HepG2 (cell line): ENCODE data around the gene CNGA2. TPM values are rescaled to one million over a fixed set of nuclear protein-coding genes. Genes with fewer than 3 reads are reported as not detected.

Source experiments
- ATAC-seq: fragments of 200-7000 bp; cut with Tn5 transposase; 3 replicates; pipeline ENCODE4 v1.9.1; 2020; ENCODE audit warnings: mild to moderate bottlenecking, moderate library complexity
- BruUV-seq: library from RNA; stranded (reverse); fragments of 400-500 nt; replicated peaks from 2 replicates; lab custom pipeline; 2021; lab: Mats Ljungman, UMichigan
- CTCF ChIA-PET: fragments of 300-600 bp; formaldehyde crosslinking; extraction: SDS; loops from one replicate; lab custom pipeline; 2021; ENCODE audit warnings: low total read pairs, inconsistent platforms, low intra/inter-chr PET ratio; lab: Yijun Ruan, JAX
- POLR2A ChIA-PET: fragments of 350-600 bp; sonication (Branson Sonifier 250); formaldehyde crosslinking; loops from one replicate; lab custom pipeline; 2020; ENCODE audit warnings: antibody characterized with exemption, inconsistent platforms; lab: Yijun Ruan, JAX
- DNase-seq: peaks from one replicate; pipeline ENCODE4 v3.0.0-alpha.2; 2015; ENCODE audit warnings: low spot score
- FAIRE-seq: peaks from 3 replicates; lab custom pipeline; 2011; peaks lifted over from hg19 to GRCh38; lab: Jason Lieb, UNC
- H2AFZ ChIP-seq: one replicate; pipeline ENCODE4 v1.6.1; 2011; ENCODE audit warnings: low read length, inconsistent platforms
- H3K27ac ChIP-seq: fragments of 300-600 bp; 3 replicates; pipeline ENCODE4 v1.8.0; 2011; ENCODE audit warnings: mixed run types, mild to moderate bottlenecking, mixed read lengths, low read length, inconsistent platforms; ENCODE audit not compliant: insufficient read depth; ENCODE audit errors: extremely low read length
- H3K27me3 ChIP-seq, 2 experiments: fragments of 200-600 bp in 1 of 2; 2 replicates in 1 of 2; 3 replicates in 1 of 2; pipeline versions ENCODE4 v1.6.0 to v1.8.0; 2011; ENCODE audit warnings: low read length in 2 of 2, mild to moderate bottlenecking in 2 of 2, moderate library complexity in 2 of 2, inconsistent platforms in 1 of 2; ENCODE audit not compliant: insufficient read depth in 2 of 2, control insufficient read depth in 1 of 2
- H3K36me3 ChIP-seq, 2 experiments: fragments of 200-600 bp in 1 of 2; replicated peaks in 1 of 2; 2 replicates in 1 of 2; 3 replicates in 1 of 2; pipeline versions ENCODE4 v1.5.1 to v1.8.0; 2011; ENCODE audit warnings: low read length in 2 of 2, inconsistent platforms in 1 of 2; ENCODE audit not compliant: insufficient read depth in 2 of 2, control insufficient read depth in 1 of 2
- H3K4me1 ChIP-seq: 2 replicates; pipeline ENCODE4 v1.5.1; 2012; ENCODE audit warnings: low read length, inconsistent platforms; ENCODE audit not compliant: insufficient read depth
- H3K4me2 ChIP-seq: 2 replicates; pipeline ENCODE4 v1.6.0; 2011; ENCODE audit warnings: low read depth, low read length, inconsistent platforms
- H3K4me3 ChIP-seq, 3 experiments: fragments of 200-600 bp in 1 of 3; sonication (generic), shearing (Covaris generic) in 1 of 3; replicated peaks in 1 of 3; 2 replicates each; pipeline ENCODE4 v1.5.1; 2011 to 2016; ENCODE audit warnings: low read length in 3 of 3, inconsistent platforms in 2 of 3, low read depth in 2 of 3, mild to moderate bottlenecking in 2 of 3, control low read depth in 1 of 3, mixed read lengths in 1 of 3; ENCODE audit not compliant: insufficient read depth in 1 of 3
- H3K79me2 ChIP-seq: one replicate; pipeline ENCODE4 v1.6.1; 2011; ENCODE audit warnings: low read length, inconsistent platforms; ENCODE audit not compliant: insufficient read depth
- H3K9ac ChIP-seq: 2 replicates; pipeline ENCODE4 v1.6.0; 2011; ENCODE audit warnings: mild to moderate bottlenecking, low read depth, low read length, inconsistent platforms; ENCODE audit not compliant: insufficient read depth
- H3K9me3 ChIP-seq: 2 replicates; pipeline ENCODE4 v1.5.1; 2012; ENCODE audit warnings: mild to moderate bottlenecking, low read length
- H4K20me1 ChIP-seq: 2 replicates; pipeline ENCODE4 v1.6.0; 2011; ENCODE audit warnings: inconsistent platforms, mild to moderate bottlenecking, low read length, moderate library complexity; ENCODE audit not compliant: insufficient read depth
- HOXD1 ChIP-seq: sonication (generic); formaldehyde crosslinking; IDR thresholded peaks from 2 replicates; pipeline ENCODE4 v1.5.0; 2020; ENCODE audit warnings: missing genetic modification reagents
- RARA ChIP-seq: IDR thresholded peaks from 2 replicates; pipeline ENCODE4 v1.6.1; 2016; ENCODE audit warnings: missing genetic modification reagents, missing compliant biosample characterization
- TEAD2 ChIP-seq: sonication (generic); formaldehyde crosslinking; IDR thresholded peaks from 2 replicates; pipeline ENCODE4 v1.9.0; 2021; ENCODE audit warnings: missing genetic modification reagents
- U2AF1 ChIP-seq: fragments of 200-400 bp; formaldehyde crosslinking; optimal IDR thresholded peaks from 2 replicates; pipeline ENCODE3; 2017; ENCODE audit warnings: mild to moderate bottlenecking, low read depth, low read length
- ZNF451 ChIP-seq: sonication (generic); formaldehyde crosslinking; IDR thresholded peaks from 2 replicates; pipeline ENCODE4 v1.5.0; 2020; ENCODE audit warnings: mild to moderate bottlenecking, missing genetic modification reagents
- WGBS: methylation state at CpG from one replicate; pipeline ENCODE4 v1.1.6; 2017; ENCODE audit warnings: low lambda C conversion rate; 5-methylcytosine and 5-hydroxymethylcytosine counted together
- in situ Hi-C: cut with HindIII; loops from 2 replicates; pipeline ENCODE4 v1.10.0; 2017; ENCODE audit warnings: low pct_unique_long_range_greater_than_20kb; ENCODE audit not compliant: extremely low pct_ligation_motif_present
- intact Hi-C: fragments of 100-400 bp; cut with micrococcal nuclease; formaldehyde crosslinking; loops from one replicate; pipeline ENCODE4 v1.10.0; 2022; ENCODE audit not compliant: unreplicated experiment
- polyA plus RNA-seq, 8 experiments: library from polyadenylated mRNA; depleted of rRNA in 3 of 8; stranded (reverse) in 7 of 8; unstranded in 1 of 8; fragments of >200 nt; fragmentation: Illumina TruSeq in 4 of 8; extraction: Trizol in 4 of 8; gene quantifications; 2 replicates each; pipeline versions ENCODE4 v1.2.1 to v1.2.3, GENCODE V29; 2011 to 2016; ENCODE audit warnings: low read depth in 4 of 8, missing spikeins in 1 of 8, mixed read lengths in 1 of 8; ENCODE audit not compliant: insufficient read depth in 1 of 8
- total RNA-seq, 5 experiments: library from RNA; depleted of rRNA; stranded (reverse); fragments of >200 nt; fragmentation: Illumina TruSeq; extraction: Trizol; gene quantifications; 2 replicates each; pipeline ENCODE4 v1.2.3, GENCODE V29; 2016; ENCODE audit warnings: low read depth in 1 of 5
- TF ChIP-seq, protein P1 (sequence below): sonication (generic); formaldehyde crosslinking; IDR thresholded peaks from 2 replicates; pipeline ENCODE4 v1.5.1; 2020; ENCODE audit warnings: mild to moderate bottlenecking, missing genetic modification reagents, borderline replicate concordance
- TF ChIP-seq, protein P2 (sequence below): sonication (generic); formaldehyde crosslinking; IDR thresholded peaks from 2 replicates; pipeline ENCODE4 v1.4.0; 2020; ENCODE audit warnings: missing genetic modification reagents
- TF ChIP-seq, protein P3 (sequence below): sonication (generic); formaldehyde crosslinking; IDR thresholded peaks from 2 replicates; pipeline ENCODE4 v1.8.1; 2022; ENCODE audit warnings: mild to moderate bottlenecking, missing genetic modification reagents

Gene CNGA2
- total and polyA plus RNA-seq, 2 of the 13 experiments (the other 11 are each of a cell fraction or from before 2014, with no cell fraction given), result not detected

DNA sequence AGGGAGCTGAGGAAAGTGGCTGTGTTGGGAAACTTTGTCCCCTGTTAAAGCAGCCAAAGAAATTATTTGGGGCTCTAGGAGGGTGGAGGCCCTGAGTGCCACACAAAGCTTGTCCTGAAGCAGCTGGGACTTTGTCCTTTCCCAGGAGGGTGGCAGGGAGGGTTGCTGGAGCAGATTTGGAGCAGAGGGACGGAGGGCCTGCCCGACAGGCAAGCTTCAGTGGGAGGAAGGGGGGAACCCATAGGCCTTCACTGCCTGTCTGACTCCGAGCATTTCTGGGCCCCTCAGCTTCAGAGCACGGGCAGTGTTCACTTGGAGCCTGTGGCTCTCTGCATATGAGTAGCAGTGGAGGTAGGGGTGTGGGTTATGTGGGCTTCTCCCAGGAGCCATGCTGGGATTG lies 7.2 kb upstream of the CNGA2 start:
- Histone ChIP-seq H3K4me3 (no peak overlapping the region), H3K27ac (no peak overlapping the region), H3K4me2 (no peak overlapping the region), H3K9me3 (no peaks in the 10 kb centered on the region), H3K36me3 (no peaks in the 10 kb centered on the region), H3K9ac (no peak overlapping the region), H4K20me1 (no peaks in the 10 kb centered on the region), H2AFZ (no peak overlapping the region), H3K27me3 (no peaks in the 10 kb centered on the region), H3K4me1 (no peaks in the 10 kb centered on the region), H3K79me2 (no peaks in the 10 kb centered on the region)
- no peak for FAIRE-seq
- POLR2A ChIA-PET, result no interaction called here
- TF ChIP-seq, protein P1, sequence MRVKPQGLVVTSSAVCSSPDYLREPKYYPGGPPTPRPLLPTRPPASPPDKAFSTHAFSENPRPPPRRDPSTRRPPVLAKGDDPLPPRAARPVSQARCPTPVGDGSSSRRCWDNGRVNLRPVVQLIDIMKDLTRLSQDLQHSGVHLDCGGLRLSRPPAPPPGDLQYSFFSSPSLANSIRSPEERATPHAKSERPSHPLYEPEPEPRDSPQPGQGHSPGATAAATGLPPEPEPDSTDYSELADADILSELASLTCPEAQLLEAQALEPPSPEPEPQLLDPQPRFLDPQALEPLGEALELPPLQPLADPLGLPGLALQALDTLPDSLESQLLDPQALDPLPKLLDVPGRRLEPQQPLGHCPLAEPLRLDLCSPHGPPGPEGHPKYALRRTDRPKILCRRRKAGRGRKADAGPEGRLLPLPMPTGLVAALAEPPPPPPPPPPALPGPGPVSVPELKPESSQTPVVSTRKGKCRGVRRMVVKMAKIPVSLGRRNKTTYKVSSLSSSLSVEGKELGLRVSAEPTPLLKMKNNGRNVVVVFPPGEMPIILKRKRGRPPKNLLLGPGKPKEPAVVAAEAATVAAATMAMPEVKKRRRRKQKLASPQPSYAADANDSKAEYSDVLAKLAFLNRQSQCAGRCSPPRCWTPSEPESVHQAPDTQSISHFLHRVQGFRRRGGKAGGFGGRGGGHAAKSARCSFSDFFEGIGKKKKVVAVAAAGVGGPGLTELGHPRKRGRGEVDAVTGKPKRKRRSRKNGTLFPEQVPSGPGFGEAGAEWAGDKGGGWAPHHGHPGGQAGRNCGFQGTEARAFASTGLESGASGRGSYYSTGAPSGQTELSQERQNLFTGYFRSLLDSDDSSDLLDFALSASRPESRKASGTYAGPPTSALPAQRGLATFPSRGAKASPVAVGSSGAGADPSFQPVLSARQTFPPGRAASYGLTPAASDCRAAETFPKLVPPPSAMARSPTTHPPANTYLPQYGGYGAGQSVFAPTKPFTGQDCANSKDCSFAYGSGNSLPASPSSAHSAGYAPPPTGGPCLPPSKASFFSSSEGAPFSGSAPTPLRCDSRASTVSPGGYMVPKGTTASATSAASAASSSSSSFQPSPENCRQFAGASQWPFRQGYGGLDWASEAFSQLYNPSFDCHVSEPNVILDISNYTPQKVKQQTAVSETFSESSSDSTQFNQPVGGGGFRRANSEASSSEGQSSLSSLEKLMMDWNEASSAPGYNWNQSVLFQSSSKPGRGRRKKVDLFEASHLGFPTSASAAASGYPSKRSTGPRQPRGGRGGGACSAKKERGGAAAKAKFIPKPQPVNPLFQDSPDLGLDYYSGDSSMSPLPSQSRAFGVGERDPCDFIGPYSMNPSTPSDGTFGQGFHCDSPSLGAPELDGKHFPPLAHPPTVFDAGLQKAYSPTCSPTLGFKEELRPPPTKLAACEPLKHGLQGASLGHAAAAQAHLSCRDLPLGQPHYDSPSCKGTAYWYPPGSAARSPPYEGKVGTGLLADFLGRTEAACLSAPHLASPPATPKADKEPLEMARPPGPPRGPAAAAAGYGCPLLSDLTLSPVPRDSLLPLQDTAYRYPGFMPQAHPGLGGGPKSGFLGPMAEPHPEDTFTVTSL, result no peak
- TF ChIP-seq, protein P2, sequence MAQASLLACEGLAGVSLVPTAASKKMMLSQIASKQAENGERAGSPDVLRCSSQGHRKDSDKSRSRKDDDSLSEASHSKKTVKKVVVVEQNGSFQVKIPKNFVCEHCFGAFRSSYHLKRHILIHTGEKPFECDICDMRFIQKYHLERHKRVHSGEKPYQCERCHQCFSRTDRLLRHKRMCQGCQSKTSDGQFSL (CRISPR knock-in tag), result no peak
- no peak for TF ChIP-seq TEAD2
- TF ChIP-seq, protein P3, sequence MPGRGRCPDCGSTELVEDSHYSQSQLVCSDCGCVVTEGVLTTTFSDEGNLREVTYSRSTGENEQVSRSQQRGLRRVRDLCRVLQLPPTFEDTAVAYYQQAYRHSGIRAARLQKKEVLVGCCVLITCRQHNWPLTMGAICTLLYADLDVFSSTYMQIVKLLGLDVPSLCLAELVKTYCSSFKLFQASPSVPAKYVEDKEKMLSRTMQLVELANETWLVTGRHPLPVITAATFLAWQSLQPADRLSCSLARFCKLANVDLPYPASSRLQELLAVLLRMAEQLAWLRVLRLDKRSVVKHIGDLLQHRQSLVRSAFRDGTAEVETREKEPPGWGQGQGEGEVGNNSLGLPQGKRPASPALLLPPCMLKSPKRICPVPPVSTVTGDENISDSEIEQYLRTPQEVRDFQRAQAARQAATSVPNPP (CRISPR knock-in tag), result no peak
- no peak for TF ChIP-seq U2AF1
- TF ChIP-seq HOXD1 (CRISPR knock-in tag), result no peak
- no peak for TF ChIP-seq RARA
- no peak for TF ChIP-seq ZNF451 (CRISPR knock-in tag)
- in situ Hi-C loops, result loop anchor here (25.0 kb wide), 1 partner anchor 1085 kb away; no protein-coding TSS in a partner anchor
- DNase-seq, result no peak
- CTCF ChIA-PET, result no interaction called here
- ATAC-seq, result no peak
- BruUV-seq, result no TSS peak
- no CpG with 5 or more reads among the region's 4 CpGs for WGBS
- intact Hi-C loops, result no loop called here
